Keratinocyte (primary cell): ENCODE data around the gene YTHDC1. TPM values are rescaled to one million over a fixed set of nuclear protein-coding genes. Genes with fewer than 3 reads are reported as not detected.

Source experiments
- DNase-seq: peaks from one replicate; pipeline ENCODE4 v3.0.0-alpha.2; 2011; ENCODE audit warnings: low read depth, missing footprints, low spot score
- FAIRE-seq: peaks from 2 replicates; lab custom pipeline; 2011; peaks lifted over from hg19 to GRCh38; lab: Jason Lieb, UNC
- H2AFZ ChIP-seq: 2 replicates; pipeline ENCODE4 v1.6.0; 2012; ENCODE audit warnings: low read length, control low read depth, inconsistent platforms; ENCODE audit not compliant: control insufficient read depth
- H3K27ac ChIP-seq: 2 replicates; pipeline ENCODE4 v1.5.1; 2011; ENCODE audit warnings: low read length; ENCODE audit not compliant: control insufficient read depth, insufficient read depth
- H3K27me3 ChIP-seq: 3 replicates; pipeline ENCODE4 v1.6.0; 2011; ENCODE audit warnings: low read length; ENCODE audit not compliant: control insufficient read depth, insufficient read depth; ENCODE audit errors: extremely low read depth
- H3K36me3 ChIP-seq, 2 experiments: 2 replicates in 1 of 2; 3 replicates in 1 of 2; pipeline ENCODE4 v1.5.1; 2011; ENCODE audit warnings: low read length in 2 of 2, mild to moderate bottlenecking in 1 of 2; ENCODE audit not compliant: control insufficient read depth in 2 of 2, insufficient read depth in 2 of 2; ENCODE audit errors: extremely low read depth in 1 of 2
- H3K4me1 ChIP-seq: 3 replicates; pipeline ENCODE4 v1.5.1; 2011; ENCODE audit warnings: low read length; ENCODE audit not compliant: control insufficient read depth, insufficient read depth; ENCODE audit errors: extremely low read depth
- H3K4me2 ChIP-seq: 3 replicates; pipeline ENCODE4 v1.6.0; 2011; ENCODE audit warnings: low read depth, low read length; ENCODE audit not compliant: control insufficient read depth, insufficient read depth; ENCODE audit errors: extremely low read depth
- H3K4me3 ChIP-seq, 3 experiments: fragments of 200-600 bp in 1 of 3; sonication (generic) in 1 of 3; 2 replicates in 2 of 3; 3 replicates in 1 of 3; pipeline ENCODE4 v1.5.1; 2011 to 2016; ENCODE audit warnings: low read length in 3 of 3, mild to moderate bottlenecking in 3 of 3, control low read depth in 2 of 3, inconsistent platforms in 1 of 3, low read depth in 1 of 3, mixed read lengths in 1 of 3, mixed run types in 1 of 3, moderate library complexity in 1 of 3; ENCODE audit not compliant: control insufficient read depth in 2 of 3, insufficient read depth in 2 of 3; ENCODE audit errors: extremely low read depth in 1 of 3
- H3K79me2 ChIP-seq: 2 replicates; pipeline ENCODE4 v1.6.0; 2012; ENCODE audit warnings: low read length; ENCODE audit not compliant: control insufficient read depth, insufficient read depth
- H3K9ac ChIP-seq: 3 replicates; pipeline ENCODE4 v1.6.0; 2011; ENCODE audit warnings: low read length; ENCODE audit not compliant: control insufficient read depth, insufficient read depth; ENCODE audit errors: extremely low read depth
- H3K9me1 ChIP-seq: 3 replicates; pipeline ENCODE4 v1.6.0; 2011; ENCODE audit warnings: low read length; ENCODE audit not compliant: control insufficient read depth, insufficient read depth; ENCODE audit errors: extremely low read depth
- H3K9me3 ChIP-seq: 2 replicates; pipeline ENCODE4 v1.5.1; 2012; ENCODE audit warnings: low read depth, low read length; ENCODE audit not compliant: control insufficient read depth
- H4K20me1 ChIP-seq: 3 replicates; pipeline ENCODE4 v1.6.0; 2011; ENCODE audit warnings: low read length; ENCODE audit not compliant: control insufficient read depth, insufficient read depth; ENCODE audit errors: extremely low read depth
- CTCF ChIP-seq, 3 experiments: IDR thresholded peaks in 1 of 3; conservative IDR thresholded peaks in 1 of 3; optimal IDR thresholded peaks in 1 of 3; 2 replicates in 2 of 3; 3 replicates in 1 of 3; pipeline versions ENCODE3 to v1.5.1; 2011; ENCODE audit warnings: low read length in 3 of 3, mild to moderate bottlenecking in 3 of 3, moderate library complexity in 2 of 3, control low read depth in 1 of 3, inconsistent platforms in 1 of 3; ENCODE audit not compliant: insufficient read depth in 2 of 3; ENCODE audit errors: extremely low read depth in 1 of 3
- EZH2 ChIP-seq: IDR thresholded peaks from one replicate; pipeline ENCODE4 v1.6.1; 2012; ENCODE audit warnings: inconsistent platforms, mild to moderate bottlenecking, low read length, moderate library complexity
- dilution Hi-C: fragments of 300-500 bp; cut with MboI; formaldehyde crosslinking; loops from one replicate; pipeline ENCODE4 v1.7.0; 2020; ENCODE audit warnings: low sequenced_read_pairs; ENCODE audit not compliant: extremely low pct_ligation_motif_present
- polyA plus RNA-seq, 5 experiments: library from polyadenylated mRNA; depleted of rRNA in 3 of 5; stranded (reverse) in 3 of 5; stranded (forward) in 1 of 5; unstranded in 1 of 5; fragments of >200 nt; gene quantifications; 1 replicate in 1 of 5; 2 replicates in 3 of 5; 3 replicates in 1 of 5; pipeline versions ENCODE4 v1.2.1 to v1.2.3, GENCODE V29; 2011 to 2012; ENCODE audit warnings: missing spikeins in 2 of 5, low read depth in 1 of 5, low replicate concordance in 1 of 5

YTHDC1 gene
- polyA plus RNA-seq, 1 donor (not counting 4 experiments of a cell fraction or from before 2014, with no cell fraction given) = 74.2 TPM

DNA sequence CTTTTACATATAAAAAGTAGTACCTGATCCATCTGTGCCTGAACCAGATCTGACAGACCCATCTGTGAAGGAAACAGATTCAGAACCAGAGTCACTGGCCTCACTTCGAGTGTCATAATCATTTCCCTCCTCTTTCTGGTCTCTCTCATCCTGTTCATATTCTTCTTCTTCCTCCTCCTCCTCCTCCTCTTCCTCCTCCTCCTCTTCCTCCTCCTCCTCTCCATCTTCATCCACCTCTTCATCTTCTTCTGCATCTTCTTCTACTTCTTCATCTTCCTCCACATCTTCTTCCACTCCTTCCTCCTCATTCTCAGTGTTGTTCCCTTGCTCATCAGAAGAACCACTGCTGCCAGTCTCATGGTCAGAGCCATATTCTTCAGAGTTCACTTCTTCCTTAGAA lies 12.9 kb downstream of the YTHDC1 start:
- H3K9me1 ChIP-seq = peaks cover 3% of the 10 kb centered on the region
- FAIRE-seq (peak; percentile 34), DNase-seq (no peak)
- peaks cover 80% of the 10 kb centered on the region for H3K79me2 ChIP-seq
- TF ChIP-seq EZH2 (no peak), CTCF (optimal IDR thresholded peaks at IDR 0.05 in 1 of 3, IDR thresholded peaks at IDR 0.05 in 1 of 3, conservative IDR thresholded peaks at IDR 0.05 in 1 of 3; ENCODE audit: extremely low read depth in 1 of 3, insufficient read depth in 2 of 3, low read length in 3 of 3) (no peak)
- no peak overlapping the region for H2AFZ ChIP-seq
- peaks cover 7 to 24% of the 10 kb centered on the region in 2 experiments for H3K36me3 ChIP-seq
- peaks cover 3% of the 10 kb centered on the region for H4K20me1 ChIP-seq
- peaks cover 17% of the 10 kb centered on the region for H3K4me1 ChIP-seq
- H3K4me3 ChIP-seq = no peak overlapping the region
- H3K9ac ChIP-seq = no peak overlapping the region
- no peaks in the 10 kb centered on the region for H3K27me3 ChIP-seq
- no peaks in the 10 kb centered on the region for H3K9me3 ChIP-seq
- H3K27ac ChIP-seq = no peak overlapping the region
- H3K4me2 ChIP-seq = no peak overlapping the region
- dilution Hi-C loops = no loop called here

DNA sequence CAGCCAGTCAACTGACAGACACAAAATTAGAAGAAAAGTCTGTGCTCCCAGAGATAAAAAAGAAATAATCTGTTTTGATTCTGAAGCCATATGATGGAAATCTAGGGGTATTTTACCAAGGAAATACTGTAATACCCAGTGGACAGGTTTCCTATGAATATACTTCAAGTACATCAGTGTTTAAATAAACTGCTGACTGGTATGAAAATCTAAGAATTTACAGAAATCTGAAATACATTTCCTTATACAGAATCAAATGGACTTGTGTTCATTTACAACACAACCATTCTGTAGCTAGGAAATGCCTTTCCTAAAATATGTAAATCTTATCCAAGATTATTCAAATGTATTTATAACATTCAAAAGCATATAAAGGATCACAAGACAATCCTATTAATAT lies 13.4 kb downstream of the YTHDC1 start:
- Histone ChIP-seq H3K4me3 (no peak overlapping the region), H3K79me2 (peaks cover 78% of the 10 kb centered on the region), H3K27me3 (no peaks in the 10 kb centered on the region), H3K9ac (no peak overlapping the region), H4K20me1 (no peaks in the 10 kb centered on the region), H3K4me1 (peaks cover 12% of the 10 kb centered on the region), H3K4me2 (no peak overlapping the region), H3K9me3 (no peaks in the 10 kb centered on the region), H2AFZ (no peak overlapping the region), H3K27ac (no peak overlapping the region), H3K36me3 (peaks cover 7 to 22% of the 10 kb centered on the region in 2 experiments), H3K9me1 (peaks cover 3% of the 10 kb centered on the region)
- TF ChIP-seq CTCF (optimal IDR thresholded peaks at IDR 0.05 in 1 of 3, IDR thresholded peaks at IDR 0.05 in 1 of 3, conservative IDR thresholded peaks at IDR 0.05 in 1 of 3; ENCODE audit: extremely low read depth in 1 of 3, insufficient read depth in 2 of 3, low read length in 3 of 3) = no peak
- no peak for TF ChIP-seq EZH2
- no peak for FAIRE-seq
- DNase-seq = no peak
- dilution Hi-C loops = no loop called here
